IMR-90 (cell line): ENCODE measurements around the gene THADA. TPM values are rescaled to one million over a fixed set of nuclear protein-coding genes. Genes with fewer than 3 reads are reported as not detected.
"Not testable (repeated sequence)": the region's sequence is repeated elsewhere in the genome, so short reads cannot be mapped to it uniquely, and the experiment has no call there.

ENCODE experiments used
- ATAC-seq: fragments of 200-7000 bp; cut with Tn5 transposase; 2 replicates; pipeline ENCODE4 v1.9.1; 2020; ENCODE audit warnings: low read depth, mild to moderate bottlenecking, moderate library complexity
- BruUV-seq: library from RNA; stranded (reverse); fragments of 400-500 nt; replicated peaks from 2 replicates; lab custom pipeline; 2021; lab: Mats Ljungman, UMichigan
- CTCF ChIA-PET: fragments of 300-600 bp; formaldehyde crosslinking; extraction: SDS; loops from one replicate; lab custom pipeline; 2021; ENCODE audit warnings: antibody characterized with exemption; lab: Yijun Ruan, JAX
- POLR2A ChIA-PET: fragments of 300-600 bp; sonication (Branson Sonifier 250); formaldehyde crosslinking; loops from one replicate; lab custom pipeline; 2022; ENCODE audit warnings: antibody characterized with exemption; ENCODE audit not compliant: unreplicated experiment; lab: Charles Lee
- DNase-seq: peaks from one replicate; pipeline ENCODE4 v3.0.0; 2013
- H2AFZ ChIP-seq: replicated peaks from 2 replicates; pipeline ENCODE3; 2013; ENCODE audit warnings: low read length, mild to moderate bottlenecking; ENCODE audit not compliant: poor library complexity
- H2AK5ac ChIP-seq: 2 replicates; pipeline ENCODE4 v1.6.1; 2013; ENCODE audit warnings: low read depth, low read length, inconsistent platforms
- H2AK9ac ChIP-seq: replicated peaks from 2 replicates; pipeline ENCODE3; 2013; ENCODE audit warnings: mild to moderate bottlenecking, low read depth, low read length, moderate library complexity; ENCODE audit not compliant: poor library complexity
- H2BK120ac ChIP-seq: 2 replicates; pipeline ENCODE4 v1.6.1; 2013; ENCODE audit warnings: low read depth, low read length, inconsistent platforms
- H2BK15ac ChIP-seq: 3 replicates; pipeline ENCODE4 v1.6.1; 2013; ENCODE audit warnings: low read depth, low read length, inconsistent platforms
- H2BK20ac ChIP-seq: 2 replicates; pipeline ENCODE4 v1.6.1; 2013; ENCODE audit warnings: low read depth, mild to moderate bottlenecking, inconsistent platforms, low read length, moderate library complexity
- H2BK5ac ChIP-seq: 2 replicates; pipeline ENCODE4 v1.6.1; 2013; ENCODE audit warnings: mild to moderate bottlenecking, low read depth, low read length, inconsistent platforms; ENCODE audit not compliant: poor library complexity, severe bottlenecking
- H3K14ac ChIP-seq: replicated peaks from 2 replicates; pipeline ENCODE4 v1.6.1; 2013; ENCODE audit warnings: low read depth, low read length, inconsistent platforms
- H3K18ac ChIP-seq: 2 replicates; pipeline ENCODE4 v1.6.1; 2013; ENCODE audit warnings: low read depth, low read length, control low read depth
- H3K23ac ChIP-seq: 2 replicates; pipeline ENCODE4 v1.6.1; 2013; ENCODE audit warnings: low read depth, low read length, inconsistent platforms
- H3K27ac ChIP-seq: 2 replicates; pipeline ENCODE4 v1.5.1; 2013; ENCODE audit warnings: mild to moderate bottlenecking, control low read depth, low read length; ENCODE audit not compliant: insufficient read depth
- H3K27me3 ChIP-seq: 2 replicates; pipeline ENCODE4 v1.6.1; 2013; ENCODE audit warnings: low read length; ENCODE audit not compliant: control insufficient read depth, insufficient read depth
- H3K36me3 ChIP-seq: 2 replicates; pipeline ENCODE4 v1.6.1; 2013; ENCODE audit warnings: low read length, mixed read lengths; ENCODE audit not compliant: control insufficient read depth, insufficient read depth
- H3K4ac ChIP-seq: 2 replicates; pipeline ENCODE4 v1.6.1; 2013; ENCODE audit warnings: low read depth, low read length, inconsistent platforms
- H3K4me1 ChIP-seq: 2 replicates; pipeline ENCODE4 v1.6.1; 2013; ENCODE audit warnings: low read length, mixed read lengths; ENCODE audit not compliant: control insufficient read depth, insufficient read depth
- H3K4me2 ChIP-seq: 2 replicates; pipeline ENCODE4 v1.6.1; 2013; ENCODE audit warnings: low read depth, mild to moderate bottlenecking, control low read depth, low read length, moderate library complexity
- H3K4me3 ChIP-seq: 2 replicates; pipeline ENCODE4 v1.5.1; 2013; ENCODE audit warnings: low read depth, mild to moderate bottlenecking, control low read depth, low read length, moderate library complexity; ENCODE audit not compliant: insufficient read depth
- H3K56ac ChIP-seq: 2 replicates; pipeline ENCODE4 v1.6.1; 2013; ENCODE audit warnings: low read length, inconsistent platforms; ENCODE audit not compliant: insufficient read depth; ENCODE audit errors: extremely low read depth
- H3K79me1 ChIP-seq, 2 experiments: 2 replicates each; pipeline ENCODE4 v1.6.1; 2013; ENCODE audit warnings: low read length in 2 of 2, inconsistent platforms in 1 of 2, low read depth in 1 of 2
- H3K9ac ChIP-seq: 2 replicates; pipeline ENCODE4 v1.6.1; 2013; ENCODE audit warnings: low read depth, low read length, control low read depth
- H3K9me1 ChIP-seq: 2 replicates; pipeline ENCODE4 v1.6.1; 2013; ENCODE audit warnings: low read length, inconsistent platforms; ENCODE audit not compliant: insufficient read depth
- H3K9me3 ChIP-seq: 2 replicates; pipeline ENCODE4 v1.6.1; 2013; ENCODE audit warnings: low read length; ENCODE audit not compliant: control insufficient read depth, insufficient read depth
- H4K20me1 ChIP-seq: 2 replicates; pipeline ENCODE4 v1.6.1; 2013; ENCODE audit warnings: low read length, inconsistent platforms; ENCODE audit not compliant: insufficient read depth
- H4K5ac ChIP-seq: 2 replicates; pipeline ENCODE4 v1.6.1; 2013; ENCODE audit warnings: mild to moderate bottlenecking, low read depth, low read length, control low read depth
- H4K8ac ChIP-seq, 2 experiments: 2 replicates each; pipeline ENCODE4 v1.6.1; 2013; ENCODE audit warnings: low read depth in 2 of 2, low read length in 2 of 2, control low read depth in 1 of 2, inconsistent platforms in 1 of 2
- H4K91ac ChIP-seq: 2 replicates; pipeline ENCODE4 v1.6.1; 2013; ENCODE audit warnings: low read depth, low read length, inconsistent platforms; ENCODE audit not compliant: insufficient read depth
- ELK1 ChIP-seq: fragments of 150-350 bp; IDR thresholded peaks from 2 replicates; pipeline ENCODE4 v1.6.1; 2016; ENCODE audit warnings: low read depth, mild to moderate bottlenecking, low read length, moderate library complexity, borderline replicate concordance
- WGBS, 2 experiments: methylation state at CpG; one replicate each; pipeline versions ENCODE4 v1.1.5 to v1.1.7; 2013; ENCODE audit warnings: missing lambda C conversion rate in 2 of 2; ENCODE audit not compliant: insufficient read length in 1 of 2; ENCODE audit errors: extremely low coverage in 2 of 2; 5-methylcytosine and 5-hydroxymethylcytosine counted together
- dilution Hi-C: fragments of 300-500 bp; cut with HindIII; formaldehyde crosslinking; loops from one replicate; pipeline ENCODE4 v1.14.3; 2018; ENCODE audit warnings: low sequenced_read_pairs; ENCODE audit not compliant: unreplicated experiment
- in situ Hi-C: fragments of 300-500 bp; cut with MboI; formaldehyde crosslinking; loops from 3 replicates; pipeline ENCODE4 v1.14.3; 2019; ENCODE audit warnings: low sequenced_read_pairs, inconsistent platforms, mixed read lengths
- intact Hi-C: fragments of 100-400 bp; cut with micrococcal nuclease; formaldehyde crosslinking; loops from 2 replicates; pipeline ENCODE4 v1.10.0; 2022
- polyA plus RNA-seq, 3 experiments: library from polyadenylated mRNA; depleted of rRNA; stranded (reverse); fragments of >200 nt; gene quantifications; 2 replicates each; pipeline ENCODE4 v1.2.3, GENCODE V29; 2012; ENCODE audit warnings: low replicate concordance in 1 of 3
- total RNA-seq: library from RNA; depleted of rRNA; stranded (reverse); fragments of >200 nt; gene quantifications from 2 replicates; pipeline ENCODE4 v1.2.3, GENCODE V29; 2012

THADA gene
- total and polyA plus RNA-seq, 2 of the 4 experiments (the other 2 are of a cell fraction): 10.5 to 21.3 TPM

- no peak for TF ChIP-seq ELK1
Observed at GRCh38 chr2:43387092-43388062, 208.5 kb downstream of the THADA start (continued).

- dilution Hi-C loops, ATAC-seq, H4K8ac ChIP-seq, H3K18ac ChIP-seq, H2BK20ac ChIP-seq, H2BK120ac ChIP-seq, H2BK5ac ChIP-seq, DNase-seq, H3K4me3 ChIP-seq, H3K79me1 ChIP-seq, POLR2A ChIA-PET, H3K23ac ChIP-seq, H3K4ac ChIP-seq, H3K9ac ChIP-seq, H3K9me3 ChIP-seq, H3K4me1 ChIP-seq, intact Hi-C loops, H3K36me3 ChIP-seq, H3K9me1 ChIP-seq, H3K56ac ChIP-seq, H4K20me1 ChIP-seq, H3K27ac ChIP-seq, BruUV-seq, H2AK5ac ChIP-seq, H4K5ac ChIP-seq, H2AFZ ChIP-seq, H3K27me3 ChIP-seq, H2AK9ac ChIP-seq, H4K91ac ChIP-seq, H2BK15ac ChIP-seq, in situ Hi-C loops, H3K4me2 ChIP-seq: not testable (repeated sequence)
- CTCF ChIA-PET: interaction anchor here (0.6 kb wide), 1 partner anchor 407 kb away, joined by 3 read pairs; no protein-coding TSS in a partner anchor
- no CpG with 5 or more reads among the region's 9 CpGs for WGBS, 2 experiments
- H3K14ac ChIP-seq: 0 out of 2 replicates have a peak overlapping the region, but pooled peaks have one; percentile 16
Observed at GRCh38 chr2:43386679-43387078, 209.2 kb downstream of the THADA start.
